Caco-2 (cell line): Measurements from ENCODE around the gene PARP1. TPM values are rescaled to one million over a fixed set of nuclear protein-coding genes. Genes with fewer than 3 reads are reported as not detected.

ENCODE experiments used
- BruUV-seq: library from RNA; stranded (reverse); fragments of 400-500 nt; replicated peaks from 2 replicates; lab custom pipeline; 2021; lab: Mats Ljungman, UMichigan
- CTCF ChIA-PET: fragments of 300-600 bp; sonication (Branson Sonifier 250); formaldehyde crosslinking; loops from one replicate; lab custom pipeline; 2022; ENCODE audit warnings: antibody characterized with exemption; lab: Charles Lee
- POLR2A ChIA-PET: fragments of 300-600 bp; sonication (Branson Sonifier 250); formaldehyde crosslinking; loops from one replicate; lab custom pipeline; 2022; ENCODE audit warnings: antibody characterized with exemption; lab: Charles Lee
- DNase-seq, 2 experiments: peaks; one replicate each; pipeline versions ENCODE4 v3.0.0 to v3.0.0-alpha.2; 2020 to 2022
- H3K27me3 ChIP-seq: replicated peaks from 2 replicates; pipeline ENCODE4 v1.6.0; 2011; ENCODE audit warnings: low read length; ENCODE audit not compliant: control insufficient read depth, insufficient read depth
- H3K36me3 ChIP-seq: 2 replicates; pipeline ENCODE4 v1.5.1; 2011; ENCODE audit warnings: low read length; ENCODE audit not compliant: control insufficient read depth, insufficient read depth
- H3K4me1 ChIP-seq: fragments of 250-450 bp; sonication (Bioruptor Pico); 2 replicates; pipeline ENCODE4 v1.5.1; 2020; ENCODE audit warnings: mild to moderate bottlenecking
- H3K4me3 ChIP-seq: 2 replicates; pipeline ENCODE4 v1.5.1; 2011; ENCODE audit warnings: low read depth, mild to moderate bottlenecking, control low read depth, low read length
- H3K9me3 ChIP-seq: fragments of 250-450 bp; sonication (Bioruptor Pico); 2 replicates; pipeline ENCODE4 v1.5.1; 2020; ENCODE audit warnings: mild to moderate bottlenecking, moderate library complexity
- H3K27ac Mint-ChIP-seq: one replicate; pipeline ENCODE4 v1.8.0; 2022; ENCODE audit warnings: mixed read lengths; ENCODE audit not compliant: unreplicated experiment
- H3K27me3 Mint-ChIP-seq: one replicate; pipeline ENCODE4 v1.8.0; 2022; ENCODE audit warnings: mixed read lengths; ENCODE audit not compliant: insufficient read depth, unreplicated experiment
- H3K36me3 Mint-ChIP-seq: one replicate; pipeline ENCODE4 v1.8.0; 2022; ENCODE audit warnings: mild to moderate bottlenecking, mixed read lengths; ENCODE audit not compliant: insufficient read depth, unreplicated experiment
- H3K4me1 Mint-ChIP-seq: one replicate; pipeline ENCODE4 v1.8.0; 2022; ENCODE audit warnings: low read depth, mixed read lengths; ENCODE audit not compliant: unreplicated experiment
- H3K4me3 Mint-ChIP-seq: one replicate; pipeline ENCODE4 v1.8.0; 2022; ENCODE audit warnings: mild to moderate bottlenecking, moderate library complexity, mixed read lengths; ENCODE audit not compliant: unreplicated experiment
- H3K9me3 Mint-ChIP-seq: one replicate; pipeline ENCODE4 v1.8.0; 2022; ENCODE audit warnings: mixed read lengths; ENCODE audit not compliant: unreplicated experiment
- intact Hi-C: fragments of 100-400 bp; cut with micrococcal nuclease; formaldehyde crosslinking; loops from one replicate; pipeline ENCODE4 v1.10.0; 2022; ENCODE audit not compliant: unreplicated experiment
- total RNA-seq: library from RNA; stranded (reverse); gene quantifications from 2 replicates; pipeline ENCODE4 v1.2.3, GENCODE V29; 2022
- TF ChIP-seq, protein P1 (sequence below), 2 experiments: fragments of 200-600 bp in 1 of 2; IDR thresholded peaks; 1 replicate in 1 of 2; 2 replicates in 1 of 2; pipeline versions ENCODE4 v1.5.1 to v1.8.0; 2011 to 2022; ENCODE audit warnings: antibody characterized with exemption in 1 of 2, control low read depth in 1 of 2, inconsistent platforms in 1 of 2, low read depth in 1 of 2, low read length in 1 of 2, mild to moderate bottlenecking in 1 of 2, moderate library complexity in 1 of 2; ENCODE audit not compliant: insufficient read depth in 1 of 2, severe bottlenecking in 1 of 2, unreplicated experiment in 1 of 2

Gene PARP1
- total RNA-seq, 1 experiment from 2014 or later: 136 TPM

DNA sequence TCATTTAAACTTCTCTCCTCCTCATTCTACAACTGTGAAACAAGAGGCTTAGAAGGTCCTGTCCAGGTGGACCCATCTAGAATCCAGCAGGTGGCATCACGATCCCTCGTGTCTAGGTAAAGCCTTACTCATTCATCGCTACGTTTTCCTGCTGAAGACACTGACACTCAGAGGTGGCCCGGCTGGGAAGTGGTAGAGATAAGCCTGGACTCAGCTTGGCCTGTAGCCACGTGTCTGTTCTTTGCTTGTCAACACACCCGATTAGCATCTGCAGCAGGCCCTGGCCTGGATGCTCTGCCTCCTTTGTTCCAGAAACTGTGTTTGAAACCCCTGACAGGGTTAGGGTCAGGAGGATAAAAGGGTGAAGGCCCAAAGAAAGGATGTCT, 43.4 kb downstream of the PARP1 start:
- no peaks in the 10 kb centered on the region for H3K27me3 Mint-ChIP-seq
- no peaks in the 10 kb centered on the region for H3K4me1 ChIP-seq
- no peaks in the 10 kb centered on the region for H3K4me1 Mint-ChIP-seq
- CTCF ChIA-PET: interaction anchor here (1.2 kb wide), 1 partner anchor 31 kb away, joined by 4 read pairs; no protein-coding TSS in a partner anchor
- TF ChIP-seq, protein P1, sequence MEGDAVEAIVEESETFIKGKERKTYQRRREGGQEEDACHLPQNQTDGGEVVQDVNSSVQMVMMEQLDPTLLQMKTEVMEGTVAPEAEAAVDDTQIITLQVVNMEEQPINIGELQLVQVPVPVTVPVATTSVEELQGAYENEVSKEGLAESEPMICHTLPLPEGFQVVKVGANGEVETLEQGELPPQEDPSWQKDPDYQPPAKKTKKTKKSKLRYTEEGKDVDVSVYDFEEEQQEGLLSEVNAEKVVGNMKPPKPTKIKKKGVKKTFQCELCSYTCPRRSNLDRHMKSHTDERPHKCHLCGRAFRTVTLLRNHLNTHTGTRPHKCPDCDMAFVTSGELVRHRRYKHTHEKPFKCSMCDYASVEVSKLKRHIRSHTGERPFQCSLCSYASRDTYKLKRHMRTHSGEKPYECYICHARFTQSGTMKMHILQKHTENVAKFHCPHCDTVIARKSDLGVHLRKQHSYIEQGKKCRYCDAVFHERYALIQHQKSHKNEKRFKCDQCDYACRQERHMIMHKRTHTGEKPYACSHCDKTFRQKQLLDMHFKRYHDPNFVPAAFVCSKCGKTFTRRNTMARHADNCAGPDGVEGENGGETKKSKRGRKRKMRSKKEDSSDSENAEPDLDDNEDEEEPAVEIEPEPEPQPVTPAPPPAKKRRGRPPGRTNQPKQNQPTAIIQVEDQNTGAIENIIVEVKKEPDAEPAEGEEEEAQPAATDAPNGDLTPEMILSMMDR (IDR thresholded peaks at IDR 0.05; ENCODE audit: insufficient read depth in 1 of 2, low read depth in 1 of 2, low read length in 1 of 2, severe bottlenecking in 1 of 2, unreplicated experiment in 1 of 2): no peak
- POLR2A ChIA-PET: no interaction called here
- H3K27ac Mint-ChIP-seq: no peak overlapping the region
- H3K36me3 Mint-ChIP-seq: peaks cover 59% of the 10 kb centered on the region
- no peak overlapping the region for H3K4me3 Mint-ChIP-seq
- no peak overlapping the region for H3K4me3 ChIP-seq
- H3K9me3 ChIP-seq: no peaks in the 10 kb centered on the region
- no TSS peak for BruUV-seq
- no peaks in the 10 kb centered on the region for H3K27me3 ChIP-seq
- intact Hi-C loops: no loop called here
- no peaks in the 10 kb centered on the region; the same call in none of the 2 replicates for H3K36me3 ChIP-seq
- no peaks in the 10 kb centered on the region for H3K9me3 Mint-ChIP-seq
- no peak for DNase-seq

DNA sequence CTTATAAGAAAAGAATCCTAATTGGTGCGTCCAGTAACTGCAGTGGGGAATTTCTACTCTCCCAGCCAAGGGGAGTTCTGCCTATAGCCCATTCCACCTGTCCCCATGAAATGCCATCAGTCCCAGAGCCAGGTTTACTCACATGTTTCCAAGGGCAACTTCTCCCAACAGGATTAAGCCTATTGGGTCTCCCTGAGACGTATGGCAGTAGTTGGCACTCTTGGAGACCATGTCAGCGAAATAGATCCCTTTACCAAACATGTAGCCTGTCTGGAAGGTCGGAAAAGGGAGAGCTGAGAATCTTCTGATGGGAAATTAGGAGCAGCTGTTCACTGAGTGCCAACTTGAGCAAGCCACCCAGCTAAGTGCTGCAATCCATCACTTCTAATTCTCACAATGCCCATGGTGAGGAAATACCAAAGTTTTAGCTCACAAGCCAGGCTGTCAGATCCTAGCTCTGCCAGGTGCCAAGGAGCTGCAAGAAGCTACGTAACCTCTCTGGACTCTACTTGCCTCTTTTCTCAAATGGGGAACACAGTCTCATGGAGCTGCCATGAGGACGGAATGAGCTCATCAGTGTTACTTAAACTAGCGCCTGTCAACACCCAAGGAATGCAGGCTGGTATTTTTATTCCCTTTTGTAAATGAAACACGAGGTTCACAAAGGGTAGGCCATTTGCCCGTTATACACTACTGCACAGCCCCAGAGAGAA, 43.9 kb downstream of the PARP1 start:
- no peak for DNase-seq
- TF ChIP-seq, protein P1 (IDR thresholded peaks at IDR 0.05; ENCODE audit: insufficient read depth in 1 of 2, low read depth in 1 of 2, low read length in 1 of 2, severe bottlenecking in 1 of 2, unreplicated experiment in 1 of 2): no peak
- intact Hi-C loops: no loop called here
- POLR2A ChIA-PET: no interaction called here
- Mint-ChIP-seq H3K9me3 (no peaks in the 10 kb centered on the region), H3K4me3 (no peak overlapping the region), H3K36me3 (peaks cover 60% of the 10 kb centered on the region), H3K4me1 (no peaks in the 10 kb centered on the region), H3K27me3 (no peaks in the 10 kb centered on the region), H3K27ac (no peak overlapping the region)
- Histone ChIP-seq H3K27me3 (no peaks in the 10 kb centered on the region), H3K4me1 (no peaks in the 10 kb centered on the region), H3K4me3 (no peak overlapping the region), H3K9me3 (no peaks in the 10 kb centered on the region), H3K36me3 (no peaks in the 10 kb centered on the region; the same call in none of the 2 replicates)
- CTCF ChIA-PET: interaction anchor here (0.6 to 1.2 kb wide), 2 partner anchors 31 to 214 kb away, joined by 3 to 4 read pairs; no protein-coding TSS in a partner anchor
- no TSS peak for BruUV-seq

DNA sequence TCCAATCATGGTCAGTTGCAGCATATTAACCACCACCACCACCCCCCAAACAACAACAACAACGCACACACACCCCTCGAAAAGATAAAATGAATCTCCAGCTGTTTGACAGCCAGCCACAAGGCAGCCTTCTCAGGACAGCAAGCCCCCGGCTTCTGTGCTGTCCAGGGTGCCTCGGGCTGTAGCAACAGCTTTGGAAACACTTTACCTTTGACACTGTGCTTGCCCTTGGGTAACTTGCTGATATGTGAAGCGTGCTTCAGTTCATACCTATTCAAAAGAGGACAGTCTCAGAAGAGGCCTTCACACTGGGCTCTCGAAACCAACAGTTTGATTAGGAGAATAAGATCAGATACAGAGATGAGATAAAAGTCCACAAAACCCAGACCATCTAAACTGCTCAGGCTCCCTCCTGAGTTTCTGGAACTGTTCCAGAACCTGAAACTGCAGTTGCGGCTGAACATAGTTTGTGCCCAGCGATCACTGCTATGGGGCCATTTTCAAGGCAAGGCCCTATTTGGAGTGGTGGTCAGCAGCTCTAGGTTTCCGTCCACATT, 44.9 kb downstream of the PARP1 start:
- POLR2A ChIA-PET: no interaction called here
- H3K4me3 Mint-ChIP-seq: no peak overlapping the region
- intact Hi-C loops: no loop called here

More for the DNA sequence above, 44.9 kb downstream of the PARP1 start:
- no peaks in the 10 kb centered on the region for H3K4me1 ChIP-seq
- BruUV-seq: no TSS peak
- CTCF ChIA-PET: interaction anchor here (1.2 kb wide), 1 partner anchor 30 kb away, joined by 4 read pairs; no protein-coding TSS in a partner anchor
- H3K36me3 ChIP-seq: no peaks in the 10 kb centered on the region; the same call in none of the 2 replicates
- no peak for DNase-seq
- Mint-ChIP-seq H3K9me3 (no peaks in the 10 kb centered on the region), H3K36me3 (peaks cover 52% of the 10 kb centered on the region), H3K4me1 (no peaks in the 10 kb centered on the region), H3K27ac (no peak overlapping the region), H3K27me3 (no peaks in the 10 kb centered on the region)
- no peaks in the 10 kb centered on the region for H3K27me3 ChIP-seq
- TF ChIP-seq, protein P1 (IDR thresholded peaks at IDR 0.05; ENCODE audit: insufficient read depth in 1 of 2, low read depth in 1 of 2, low read length in 1 of 2, severe bottlenecking in 1 of 2, unreplicated experiment in 1 of 2): no peak
- H3K4me3 ChIP-seq: no peak overlapping the region
- no peaks in the 10 kb centered on the region for H3K9me3 ChIP-seq
